HL-60 (cell line): ENCODE measurements around the gene ATP1B3.

ENCODE experiments used
- DNase-seq, 2 experiments: peaks; one replicate each; pipeline ENCODE4 v3.0.0-alpha.2; 2010 to 2020; ENCODE audit warnings: low read depth in 1 of 2, low spot score in 1 of 2
- H3K27ac ChIP-seq: fragments of 250-450 bp; sonication (Bioruptor Pico); replicated peaks from 2 replicates; pipeline ENCODE4 v1.5.1; 2020; ENCODE audit warnings: mild to moderate bottlenecking, moderate library complexity
- H3K27me3 ChIP-seq: fragments of 250-450 bp; sonication (Bioruptor Pico); 2 replicates; pipeline ENCODE4 v1.5.1; 2021; ENCODE audit warnings: mild to moderate bottlenecking, moderate library complexity; ENCODE audit not compliant: insufficient read depth, poor library complexity, severe bottlenecking
- H3K4me3 ChIP-seq: replicated peaks from 2 replicates; pipeline ENCODE4 v1.5.1; 2011; ENCODE audit warnings: mild to moderate bottlenecking, control low read depth, low read length; ENCODE audit not compliant: insufficient read depth
- GABPA ChIP-seq: IDR thresholded peaks from 2 replicates; pipeline ENCODE4 v1.6.1; 2012; ENCODE audit warnings: low read depth
- POLR2AphosphoS5 ChIP-seq: IDR thresholded peaks from 2 replicates; pipeline ENCODE4 v1.6.1; 2012; ENCODE audit warnings: low read depth
- SPI1 ChIP-seq: IDR thresholded peaks from 2 replicates; pipeline ENCODE4 v1.6.1; 2012; ENCODE audit warnings: low read depth, mild to moderate bottlenecking, borderline replicate concordance
- TF ChIP-seq, protein P1 (sequence below): IDR thresholded peaks from 2 replicates; pipeline ENCODE4 v1.6.1; 2012; ENCODE audit warnings: low read depth; ENCODE audit not compliant: insufficient replicate concordance
- TF ChIP-seq, protein P2 (sequence below): IDR thresholded peaks from one replicate; pipeline ENCODE4 v1.5.1; 2011; ENCODE audit warnings: low read length, control low read depth, inconsistent platforms; ENCODE audit not compliant: insufficient read depth

The ATP1B3 gene

DNA sequence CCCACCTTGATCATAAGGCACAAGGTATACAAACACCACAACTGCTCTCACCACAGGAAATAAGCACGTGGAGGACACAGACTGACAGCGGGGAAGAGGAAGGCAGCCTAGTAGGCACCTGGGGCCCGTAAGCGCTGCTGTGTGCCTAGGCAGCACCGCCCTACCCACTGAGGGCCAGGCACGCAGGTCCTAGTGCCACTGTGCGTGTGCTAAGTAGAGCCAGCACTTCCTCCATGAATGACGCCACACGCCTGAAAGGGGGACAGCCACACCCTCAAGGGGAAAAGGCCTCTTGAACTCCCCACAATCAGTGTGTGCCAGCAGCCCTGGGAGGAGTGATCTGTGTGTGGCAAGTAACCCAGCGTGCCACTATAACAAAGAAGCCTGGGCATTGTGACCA, 73.0 kb downstream of the ATP1B3 start:
- Histone ChIP-seq H3K27ac (peak overlapping the region; percentile 25; the same call in 1 of the 2 replicates), H3K4me3 (no peak overlapping the region), H3K27me3 (no peaks in the 10 kb centered on the region)
- TF ChIP-seq, protein P1, sequence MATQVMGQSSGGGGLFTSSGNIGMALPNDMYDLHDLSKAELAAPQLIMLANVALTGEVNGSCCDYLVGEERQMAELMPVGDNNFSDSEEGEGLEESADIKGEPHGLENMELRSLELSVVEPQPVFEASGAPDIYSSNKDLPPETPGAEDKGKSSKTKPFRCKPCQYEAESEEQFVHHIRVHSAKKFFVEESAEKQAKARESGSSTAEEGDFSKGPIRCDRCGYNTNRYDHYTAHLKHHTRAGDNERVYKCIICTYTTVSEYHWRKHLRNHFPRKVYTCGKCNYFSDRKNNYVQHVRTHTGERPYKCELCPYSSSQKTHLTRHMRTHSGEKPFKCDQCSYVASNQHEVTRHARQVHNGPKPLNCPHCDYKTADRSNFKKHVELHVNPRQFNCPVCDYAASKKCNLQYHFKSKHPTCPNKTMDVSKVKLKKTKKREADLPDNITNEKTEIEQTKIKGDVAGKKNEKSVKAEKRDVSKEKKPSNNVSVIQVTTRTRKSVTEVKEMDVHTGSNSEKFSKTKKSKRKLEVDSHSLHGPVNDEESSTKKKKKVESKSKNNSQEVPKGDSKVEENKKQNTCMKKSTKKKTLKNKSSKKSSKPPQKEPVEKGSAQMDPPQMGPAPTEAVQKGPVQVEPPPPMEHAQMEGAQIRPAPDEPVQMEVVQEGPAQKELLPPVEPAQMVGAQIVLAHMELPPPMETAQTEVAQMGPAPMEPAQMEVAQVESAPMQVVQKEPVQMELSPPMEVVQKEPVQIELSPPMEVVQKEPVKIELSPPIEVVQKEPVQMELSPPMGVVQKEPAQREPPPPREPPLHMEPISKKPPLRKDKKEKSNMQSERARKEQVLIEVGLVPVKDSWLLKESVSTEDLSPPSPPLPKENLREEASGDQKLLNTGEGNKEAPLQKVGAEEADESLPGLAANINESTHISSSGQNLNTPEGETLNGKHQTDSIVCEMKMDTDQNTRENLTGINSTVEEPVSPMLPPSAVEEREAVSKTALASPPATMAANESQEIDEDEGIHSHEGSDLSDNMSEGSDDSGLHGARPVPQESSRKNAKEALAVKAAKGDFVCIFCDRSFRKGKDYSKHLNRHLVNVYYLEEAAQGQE, result no peak
- peak; percentile 26; the same call in 1 of the 2 replicates for TF ChIP-seq SPI1
- TF ChIP-seq POLR2AphosphoS5, result peak; percentile 86
- TF ChIP-seq GABPA, result no peak
- peak in 1 of 2 experiments; percentile 63 for DNase-seq

DNA sequence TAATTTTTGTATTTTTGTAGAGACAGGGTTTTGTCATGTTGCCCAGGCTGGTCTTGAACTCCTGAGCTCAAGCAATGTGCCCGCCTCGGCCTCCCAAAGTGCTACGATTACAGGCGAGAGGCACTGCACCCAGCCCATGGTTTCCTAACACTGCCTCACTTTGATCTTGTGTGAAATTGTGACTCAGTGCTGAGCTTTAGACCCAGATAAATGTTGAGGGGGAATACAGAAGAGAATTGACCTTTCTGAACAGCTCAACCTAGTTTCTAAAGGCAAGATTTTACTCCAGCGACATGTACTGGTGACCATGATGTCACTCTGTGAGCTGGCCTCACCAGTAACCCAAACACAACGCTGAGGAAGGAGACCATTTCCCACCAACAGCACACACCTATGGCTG, 73.5 kb downstream of the ATP1B3 start:
- TF ChIP-seq, protein P2, sequence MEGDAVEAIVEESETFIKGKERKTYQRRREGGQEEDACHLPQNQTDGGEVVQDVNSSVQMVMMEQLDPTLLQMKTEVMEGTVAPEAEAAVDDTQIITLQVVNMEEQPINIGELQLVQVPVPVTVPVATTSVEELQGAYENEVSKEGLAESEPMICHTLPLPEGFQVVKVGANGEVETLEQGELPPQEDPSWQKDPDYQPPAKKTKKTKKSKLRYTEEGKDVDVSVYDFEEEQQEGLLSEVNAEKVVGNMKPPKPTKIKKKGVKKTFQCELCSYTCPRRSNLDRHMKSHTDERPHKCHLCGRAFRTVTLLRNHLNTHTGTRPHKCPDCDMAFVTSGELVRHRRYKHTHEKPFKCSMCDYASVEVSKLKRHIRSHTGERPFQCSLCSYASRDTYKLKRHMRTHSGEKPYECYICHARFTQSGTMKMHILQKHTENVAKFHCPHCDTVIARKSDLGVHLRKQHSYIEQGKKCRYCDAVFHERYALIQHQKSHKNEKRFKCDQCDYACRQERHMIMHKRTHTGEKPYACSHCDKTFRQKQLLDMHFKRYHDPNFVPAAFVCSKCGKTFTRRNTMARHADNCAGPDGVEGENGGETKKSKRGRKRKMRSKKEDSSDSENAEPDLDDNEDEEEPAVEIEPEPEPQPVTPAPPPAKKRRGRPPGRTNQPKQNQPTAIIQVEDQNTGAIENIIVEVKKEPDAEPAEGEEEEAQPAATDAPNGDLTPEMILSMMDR, result no peak
- TF ChIP-seq POLR2AphosphoS5 (no peak), GABPA (no peak), SPI1 (no peak)
- TF ChIP-seq, protein P1, result no peak
- H3K27me3 ChIP-seq, result no peaks in the 10 kb centered on the region

DNA sequence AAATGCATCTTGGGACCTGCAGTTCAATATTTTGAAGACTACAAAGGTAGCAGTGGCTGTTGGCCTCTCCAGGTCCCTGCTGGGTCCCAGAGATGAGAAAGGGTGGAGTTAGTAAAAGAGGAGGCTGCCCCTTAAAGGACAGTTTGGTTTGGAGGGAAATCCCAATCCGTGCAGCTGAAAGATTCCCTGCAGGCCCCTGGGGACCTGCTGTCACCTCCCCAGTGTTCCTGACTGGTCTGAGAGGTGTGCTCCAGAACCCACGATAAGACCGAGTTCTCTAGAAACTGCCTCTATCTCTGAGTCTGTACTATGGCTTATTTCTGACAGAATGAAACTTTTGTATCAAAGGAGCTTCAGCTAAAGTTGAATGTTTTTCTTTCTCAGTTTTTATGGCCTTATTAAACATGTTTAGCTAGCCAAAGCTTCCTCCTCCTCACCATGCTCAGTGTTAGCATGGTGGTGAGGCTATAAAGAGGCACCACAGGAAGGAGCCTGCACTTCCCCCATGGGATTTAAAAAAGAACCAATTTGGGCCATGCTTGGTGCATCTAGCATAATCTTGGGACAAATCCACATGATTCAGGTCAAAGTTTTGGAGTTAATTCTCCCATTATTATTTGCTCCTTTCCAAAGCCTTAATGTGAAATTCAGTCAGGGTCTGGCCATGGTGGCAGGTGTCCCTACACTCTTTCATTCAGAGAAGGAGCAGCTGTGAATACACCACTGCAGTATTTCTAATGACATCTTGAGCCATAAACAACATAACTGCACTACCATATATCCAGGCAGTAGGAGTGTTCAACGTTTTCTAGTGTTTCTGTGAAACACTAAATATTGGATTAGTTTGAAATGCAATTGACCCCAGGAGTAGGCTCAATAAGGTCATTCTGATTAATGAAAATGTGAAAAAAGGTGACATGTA, 74.4 kb downstream of the ATP1B3 start:
- H3K27me3 ChIP-seq, result no peaks in the 10 kb centered on the region
- H3K4me3 ChIP-seq, result no peak overlapping the region
- no peak for DNase-seq
- TF ChIP-seq, protein P2, result no peak
- TF ChIP-seq SPI1, result no peak
- TF ChIP-seq POLR2AphosphoS5, result no peak
- TF ChIP-seq, protein P1, result no peak
- no peak for TF ChIP-seq GABPA
- no peak overlapping the region for H3K27ac ChIP-seq

More for the DNA sequence above, 73.5 kb downstream of the ATP1B3 start:
- DNase-seq, result no peak
- Histone ChIP-seq H3K27ac (no peak overlapping the region), H3K4me3 (no peak overlapping the region)
